ENCODE measurements around the gene NNT.
"Not testable (repeated sequence)": the region's sequence is repeated elsewhere in the genome, so short reads cannot be mapped to it uniquely, and the experiment has no call there.

Gene NNT

DNA sequence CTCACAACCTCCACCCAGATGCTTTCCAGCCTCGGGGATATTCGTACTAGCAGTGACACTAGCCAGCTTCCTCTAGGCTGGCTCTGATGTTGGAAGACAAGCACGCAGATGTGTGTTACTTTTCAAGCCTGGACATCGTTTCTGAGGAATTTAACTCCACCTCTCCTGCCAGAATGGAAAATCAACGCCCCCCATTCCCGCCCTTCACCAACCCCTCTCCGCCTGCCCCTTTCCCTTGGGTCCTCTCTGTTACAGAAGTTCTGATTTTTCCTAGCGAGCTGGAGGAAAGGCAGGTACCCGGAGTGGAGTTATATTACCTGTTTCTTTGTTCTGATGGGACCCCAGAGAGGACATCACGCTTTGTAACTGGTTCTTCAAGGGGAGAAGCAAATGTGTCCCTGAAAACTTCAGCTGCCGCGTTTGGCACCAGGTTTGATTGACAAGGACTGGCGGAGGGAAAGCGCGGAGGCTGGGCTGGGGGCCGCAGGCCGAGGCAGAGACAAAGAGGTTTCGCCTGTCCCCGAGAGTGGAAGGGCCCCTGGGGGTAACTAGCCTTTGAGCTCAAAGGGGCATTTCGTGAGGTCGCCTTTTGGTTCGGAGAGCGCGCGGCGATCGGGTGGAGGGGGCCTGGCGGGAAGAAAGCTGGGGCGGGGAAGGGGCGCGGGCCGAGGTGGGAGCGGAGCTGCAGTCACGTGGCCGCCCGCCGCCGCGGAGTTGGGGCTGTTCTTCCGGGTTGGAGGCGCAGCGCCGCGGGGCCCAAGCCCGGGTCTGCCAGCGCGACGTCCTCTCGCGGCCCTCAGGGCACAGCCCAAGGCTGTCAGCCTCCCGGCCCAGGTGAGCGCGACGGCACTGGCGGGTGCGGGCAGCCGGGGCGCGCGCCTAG, at the start of gene NNT:
TSS of gene NNT (plus strand) at position 720 of the 883 bp plus-strand sequence. CDS start 6,016 bp downstream, outside the sequence.
- DNase-seq (ENCODE audit: low read depth), result peak; percentile 64

DNA sequence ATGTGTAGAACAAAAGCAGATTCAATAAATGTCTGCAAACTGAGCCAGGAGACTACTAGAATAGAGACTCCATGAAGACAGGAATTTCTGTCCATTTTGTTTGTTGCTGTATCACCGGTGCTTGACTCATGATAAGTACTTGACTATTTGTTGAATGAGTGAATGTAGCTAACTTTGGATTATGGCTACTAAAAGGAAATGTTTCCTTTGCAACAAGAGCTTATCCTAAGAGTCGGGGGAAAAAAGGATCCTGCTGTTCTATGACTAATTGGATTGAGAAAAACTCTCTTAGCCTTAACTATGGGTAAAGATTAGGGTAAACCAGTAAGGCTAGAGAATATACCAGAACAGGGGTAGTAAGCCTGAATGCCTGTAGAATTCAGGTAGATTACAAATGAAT, 49.6 kb upstream of the NNT start:
- no peak for DNase-seq (ENCODE audit: low read depth)

DNA sequence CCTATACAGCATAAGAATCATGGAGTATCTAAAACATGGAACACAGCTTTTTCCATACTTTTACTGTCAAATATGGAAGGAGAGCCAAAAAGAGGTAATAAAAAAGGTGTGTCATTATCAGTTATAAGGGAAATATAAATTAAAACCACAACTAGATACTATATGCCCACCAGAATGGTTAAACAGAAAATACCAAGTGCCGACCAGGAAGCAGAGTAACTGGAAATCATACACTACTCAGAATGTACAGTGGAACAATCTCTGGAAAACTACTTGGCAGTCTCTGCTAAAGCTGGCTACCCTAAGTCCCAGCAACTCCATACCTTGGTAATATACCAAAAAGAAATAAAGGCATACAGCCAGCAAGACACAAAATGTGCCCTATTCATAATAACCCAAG, 48.5 kb upstream of the NNT start:
- no peak for DNase-seq (ENCODE audit: low read depth)

DNA sequence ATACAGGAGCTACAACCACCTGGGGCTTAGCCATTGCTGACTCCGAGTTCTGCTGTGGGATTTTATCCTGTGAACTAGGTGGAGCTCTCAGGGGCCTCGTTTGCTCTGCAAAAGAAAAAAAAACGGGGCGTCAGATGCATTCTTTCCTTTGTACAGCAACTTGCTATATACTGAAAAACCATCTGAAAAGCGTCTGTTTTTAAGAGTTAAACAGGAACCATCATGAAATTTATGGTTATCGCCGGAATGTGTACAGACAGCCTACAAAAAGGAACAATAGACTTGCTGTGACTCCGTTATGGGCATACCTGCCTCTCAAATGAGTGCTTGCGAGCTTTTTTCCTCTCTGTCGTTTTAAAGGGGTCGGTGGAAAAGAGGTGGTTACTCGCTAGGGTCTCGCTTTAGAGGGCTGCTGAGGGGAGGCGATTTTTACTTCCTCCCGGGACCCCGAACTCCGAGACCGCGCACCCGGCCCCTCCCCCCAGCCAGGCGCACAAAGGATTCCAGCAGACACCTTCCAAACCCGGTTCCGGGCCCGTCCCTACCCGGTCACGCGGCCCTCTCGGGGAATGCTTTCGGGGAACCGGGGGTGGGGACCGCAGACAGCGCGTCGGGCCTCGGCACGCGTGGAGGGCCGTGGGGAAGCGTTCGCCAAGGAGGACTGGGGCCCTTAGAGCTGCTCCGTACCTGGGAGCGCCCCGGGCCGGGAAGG, 46.9 kb upstream of the NNT start:
- peak; percentile 29 for DNase-seq (ENCODE audit: low read depth)

DNA sequence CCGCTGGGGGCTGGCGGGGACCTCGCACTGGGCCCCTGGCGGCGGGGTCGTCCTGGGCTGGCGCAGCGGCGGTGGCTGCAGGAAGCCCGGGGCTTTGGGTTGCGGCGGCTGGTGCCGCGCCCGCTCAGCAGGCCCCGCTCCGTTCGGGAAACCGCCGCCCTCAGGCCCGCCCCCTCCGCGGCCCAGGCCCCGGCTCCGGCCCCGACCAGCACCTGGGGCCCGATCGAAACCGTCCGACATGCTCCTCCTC, 46.4 kb upstream of the NNT start:
- not testable (repeated sequence) for DNase-seq (ENCODE audit: low read depth)

DNA sequence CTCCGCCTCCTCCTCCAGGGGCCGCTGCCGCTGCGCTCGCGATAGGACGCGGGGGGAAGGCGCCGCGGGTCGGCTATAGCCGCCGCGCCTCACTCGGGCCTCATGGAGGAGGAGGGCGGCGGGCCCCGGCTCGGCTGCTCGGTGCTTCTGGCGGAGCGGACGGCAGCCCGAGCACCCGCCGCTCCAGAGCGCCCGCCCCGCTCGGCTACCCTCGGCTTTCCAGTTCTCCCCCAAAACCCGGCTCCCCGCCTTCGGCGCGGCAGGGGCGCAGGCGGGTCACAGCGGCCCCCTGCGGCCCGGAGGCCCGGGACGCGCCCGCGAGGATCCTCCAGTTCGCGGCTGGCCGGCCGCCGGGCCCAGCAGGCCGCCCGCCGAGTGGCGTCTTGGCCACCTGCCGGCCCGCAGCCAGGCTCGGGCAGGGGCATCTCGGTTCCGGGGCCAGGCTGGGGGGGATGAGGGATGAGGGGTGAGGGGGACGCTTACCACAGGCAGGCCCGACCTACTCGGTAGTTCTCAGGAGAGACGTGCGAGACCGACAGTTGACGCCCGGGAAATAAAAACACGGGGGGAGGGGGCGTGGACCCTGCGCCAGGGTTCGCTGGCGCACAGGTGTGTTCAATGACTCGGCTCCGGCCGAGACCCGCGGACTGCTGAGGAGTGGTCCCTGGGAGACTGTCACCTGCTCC, 46.0 kb upstream of the NNT start, which contains the start of gene PAIP1:
TSS of gene PAIP1 (minus strand) at position 221 of the 686 bp plus-strand sequence. CDS start 231 bp downstream, outside the sequence.
- DNase-seq (ENCODE audit: low read depth), result peak; percentile 79

DNA sequence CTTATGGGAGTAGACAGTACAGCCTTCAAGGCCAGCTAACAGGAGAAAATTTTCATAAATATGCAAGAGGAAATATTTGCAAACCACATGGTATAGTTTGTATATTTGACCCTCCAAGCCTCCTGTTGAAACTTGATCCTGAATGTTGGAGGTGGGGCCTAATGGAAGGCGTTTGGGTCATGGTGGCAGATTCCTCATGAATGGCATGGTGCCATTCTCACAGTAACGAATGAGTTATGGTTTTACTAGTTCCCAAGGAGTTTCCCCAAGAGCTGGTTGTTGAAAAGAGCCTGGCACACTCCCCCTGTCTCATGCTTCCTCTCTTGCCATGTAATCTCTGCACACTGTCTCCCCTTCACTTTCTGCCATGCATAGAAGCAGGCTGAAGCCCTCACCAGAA, 42.9 kb upstream of the NNT start:
- DNase-seq (ENCODE audit: low read depth), result no peak

DNA sequence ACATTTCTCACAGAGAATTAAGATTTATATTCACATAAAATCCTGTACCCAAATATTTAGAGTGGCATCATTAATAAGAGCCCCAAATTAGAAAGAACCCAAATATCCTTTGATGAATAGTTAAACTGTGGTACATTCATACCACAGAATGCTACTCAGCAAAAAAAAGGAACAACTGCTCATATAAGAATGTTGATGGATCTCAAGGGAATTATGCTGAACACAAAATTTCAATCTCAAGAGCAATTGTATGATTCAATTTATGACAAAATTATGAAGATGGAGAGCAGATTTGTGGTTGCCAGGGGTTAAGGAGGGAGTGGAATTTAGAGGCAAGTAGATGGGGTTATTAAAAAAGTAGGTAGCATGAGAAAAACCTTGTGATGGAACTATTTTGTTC, 41.6 kb upstream of the NNT start:
- no peak for DNase-seq (ENCODE audit: low read depth)

DNA sequence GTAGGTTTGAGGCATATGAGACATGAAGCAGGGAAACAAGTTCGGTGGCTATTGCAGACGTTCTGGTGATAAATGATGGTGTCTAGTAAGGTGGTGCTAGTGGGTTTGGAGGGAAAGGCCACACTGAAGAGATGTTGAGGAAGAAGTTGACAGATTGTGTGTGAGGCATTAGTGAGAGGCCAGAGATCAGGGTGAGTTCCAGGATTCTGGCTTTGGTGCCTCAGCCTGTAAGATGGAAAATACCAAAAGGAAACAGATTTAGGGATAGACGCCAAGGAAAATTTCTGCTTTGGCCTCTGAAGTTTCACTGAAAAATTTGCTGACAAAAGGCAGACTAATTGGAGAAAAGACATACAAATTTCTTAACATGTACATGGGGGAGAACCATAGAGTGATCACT, 39.7 kb upstream of the NNT start:
- no peak for DNase-seq (ENCODE audit: low read depth)

DNA sequence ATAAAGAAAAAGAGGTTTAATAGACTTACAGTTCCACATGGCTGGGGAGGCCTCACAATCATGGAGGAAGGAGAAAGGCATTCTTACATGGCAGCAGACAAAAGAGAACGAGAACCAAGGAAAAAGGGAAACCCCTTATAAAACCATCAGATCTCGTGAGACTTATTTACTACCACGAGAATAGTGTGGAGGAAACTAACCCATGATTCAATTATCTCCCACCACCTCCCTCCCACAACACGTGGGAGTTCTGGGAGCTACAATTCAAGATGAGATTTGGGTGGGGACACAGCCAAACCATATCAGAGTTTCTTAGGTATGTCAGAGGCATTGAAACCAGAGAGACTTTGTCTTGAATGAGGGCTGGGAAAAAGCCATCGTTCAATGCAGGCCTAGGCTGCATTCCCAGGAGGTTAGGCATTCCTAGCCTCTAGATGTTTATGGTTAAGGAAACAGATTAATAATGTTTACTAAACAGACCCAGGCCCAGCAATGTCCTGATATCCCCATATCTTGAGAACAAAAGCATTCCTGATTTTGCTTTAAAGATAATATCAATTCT, 38.6 kb upstream of the NNT start:
- DNase-seq (ENCODE audit: low read depth), result no peak

DNA sequence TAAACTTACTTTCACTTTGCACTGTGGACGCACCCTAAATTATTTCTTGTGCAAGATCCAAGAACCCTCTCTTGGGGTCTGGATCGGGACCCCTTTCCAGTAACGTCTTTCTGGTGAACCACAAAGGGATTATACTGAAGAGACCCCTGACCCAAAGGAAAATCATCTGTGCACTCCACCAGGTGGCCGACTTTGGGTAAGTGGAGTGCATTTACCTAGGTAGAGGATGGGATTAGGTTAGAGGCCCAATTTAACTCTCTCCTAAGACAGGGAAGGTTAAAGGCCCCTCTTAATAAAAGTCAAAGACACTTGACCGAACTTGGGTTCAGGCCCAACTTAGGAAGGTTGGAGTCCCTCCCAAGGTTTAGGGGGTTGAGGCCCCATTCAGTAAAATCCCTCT, 37.9 kb upstream of the NNT start:
- no peak for DNase-seq (ENCODE audit: low read depth)

DNA sequence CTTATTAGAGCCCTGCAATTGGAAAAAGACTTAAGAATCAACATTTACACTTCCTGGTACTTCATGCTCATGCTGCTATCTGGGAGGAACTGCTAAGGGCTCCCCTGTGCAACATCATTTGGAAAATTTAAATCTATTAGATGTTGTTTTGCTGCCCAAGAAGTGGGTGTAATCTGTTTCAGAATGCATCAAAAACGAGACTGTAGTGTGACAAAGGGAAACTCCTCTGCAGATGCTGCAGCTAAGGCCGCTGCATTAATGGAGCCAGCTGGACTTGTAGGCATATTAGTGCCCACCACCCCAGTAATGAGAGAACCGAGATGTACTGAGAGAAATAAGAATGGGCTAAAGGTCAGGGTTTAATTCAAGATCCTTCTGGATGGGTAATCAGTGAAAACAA, 35.0 kb upstream of the NNT start:
- no peak for DNase-seq (ENCODE audit: low read depth)

DNA sequence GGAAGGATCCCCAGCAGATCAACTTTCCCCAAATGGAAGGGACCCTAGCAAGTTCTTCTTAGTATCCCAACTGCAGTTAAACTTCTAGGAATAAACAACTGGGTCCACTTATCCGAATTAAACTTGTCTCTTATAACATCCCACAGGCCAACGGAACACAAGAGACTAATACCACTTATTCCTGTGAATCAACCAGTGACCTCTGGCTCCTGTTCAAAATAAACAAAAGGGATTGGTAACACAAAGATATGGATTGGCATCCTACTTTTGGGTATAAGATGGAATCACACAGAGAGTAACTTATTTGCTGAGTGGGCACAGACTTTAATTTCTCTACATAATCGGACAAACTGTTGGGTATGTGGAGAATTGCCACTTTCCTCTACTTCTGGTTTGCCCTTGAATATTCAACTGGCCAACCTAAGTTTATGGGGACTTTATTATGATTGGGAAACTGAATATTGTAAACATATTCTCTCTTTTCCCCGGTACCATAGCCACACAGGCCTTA, 33.7 kb upstream of the NNT start:
- no peak for DNase-seq (ENCODE audit: low read depth)

DNA sequence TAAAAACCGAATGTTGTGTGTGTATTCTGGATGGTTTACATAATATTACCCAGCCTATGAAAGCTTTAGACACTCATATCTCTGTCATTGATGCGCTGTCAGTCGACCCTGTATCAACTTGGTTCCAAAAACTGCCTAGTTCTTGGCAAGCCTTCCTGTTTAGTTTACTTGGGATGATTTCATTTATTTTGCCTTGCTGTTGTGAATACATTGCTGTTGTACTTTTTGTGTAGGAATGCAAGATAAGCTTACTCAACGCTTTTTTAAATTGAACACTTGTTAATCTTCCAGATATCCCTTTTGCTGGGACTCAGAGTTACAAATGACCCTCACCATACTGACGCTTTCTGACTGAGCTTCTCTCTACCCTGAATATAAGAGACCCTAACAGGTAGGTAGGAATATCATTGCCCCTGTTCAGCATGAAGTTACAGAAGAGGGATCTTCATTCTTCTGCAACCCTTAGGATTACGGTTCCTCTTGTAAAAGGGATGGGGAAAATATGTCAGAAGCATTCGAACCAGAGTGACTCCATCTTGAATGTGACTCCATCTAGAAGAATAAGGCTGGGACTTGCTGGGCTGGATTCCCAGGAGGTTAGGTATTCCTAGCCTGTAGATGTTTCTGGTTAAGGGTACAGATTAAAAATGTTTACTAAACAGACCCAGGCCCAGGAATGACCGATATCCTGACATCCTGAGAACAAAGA, 32.4 kb upstream of the NNT start:
- DNase-seq (ENCODE audit: low read depth), result no peak

DNA sequence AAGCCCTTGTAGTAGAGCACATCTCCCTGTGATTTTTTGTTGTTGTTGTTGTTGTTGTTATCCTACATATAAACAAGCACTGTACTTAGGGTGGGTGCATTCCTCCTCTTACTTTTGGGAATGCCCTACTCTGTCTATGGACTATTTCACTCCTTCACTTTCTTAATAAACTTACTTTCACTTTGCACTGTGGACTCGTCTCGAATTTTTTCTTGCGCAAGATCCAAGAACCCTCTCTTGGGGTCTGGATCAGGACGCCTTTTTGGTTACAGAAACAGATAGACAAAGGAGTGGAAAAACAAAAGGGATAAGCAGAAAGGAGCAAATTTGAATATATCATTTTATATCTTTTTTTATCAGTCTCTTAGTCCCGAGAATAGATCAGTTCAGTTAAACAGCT, 31.7 kb upstream of the NNT start:
- DNase-seq (ENCODE audit: low read depth), result no peak

DNA sequence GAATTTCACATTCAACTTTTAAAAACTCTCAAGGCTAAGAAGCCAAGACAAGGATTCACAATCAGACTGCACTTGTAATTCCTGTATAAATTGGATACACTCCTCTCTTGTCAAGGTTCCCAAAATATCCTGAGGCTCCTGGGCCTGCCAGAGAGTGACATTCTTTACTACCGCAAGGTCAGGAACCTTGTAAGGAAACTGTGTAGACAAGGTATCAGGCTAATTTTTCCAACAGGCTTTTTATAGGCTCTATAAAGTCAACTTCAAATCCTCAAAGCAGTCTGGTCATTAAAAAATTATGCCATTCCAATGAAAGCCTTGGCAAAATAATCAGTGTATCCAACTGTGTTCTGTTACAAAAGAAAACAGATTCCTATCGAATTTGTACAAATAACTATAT, 30.6 kb upstream of the NNT start:
- DNase-seq (ENCODE audit: low read depth), result no peak

DNA sequence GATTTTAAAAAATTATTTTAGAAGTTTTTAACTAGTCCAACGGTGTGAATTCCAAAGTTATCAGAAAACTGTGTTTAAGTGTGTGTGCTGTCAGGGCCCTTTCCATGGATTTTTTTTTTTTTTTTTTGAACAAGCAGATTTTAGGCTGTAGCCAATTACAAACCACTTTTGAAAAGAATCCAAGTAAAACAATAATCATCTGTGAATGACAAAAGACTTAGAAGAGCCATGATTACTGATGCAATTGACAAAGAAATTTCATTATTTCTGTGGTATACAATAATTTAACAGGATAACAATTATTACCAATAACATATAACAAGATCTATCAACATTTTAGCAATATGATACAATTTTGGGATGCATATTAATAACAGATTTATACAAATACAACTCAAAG, 29.9 kb upstream of the NNT start:
- DNase-seq (ENCODE audit: low read depth), result no peak

DNA sequence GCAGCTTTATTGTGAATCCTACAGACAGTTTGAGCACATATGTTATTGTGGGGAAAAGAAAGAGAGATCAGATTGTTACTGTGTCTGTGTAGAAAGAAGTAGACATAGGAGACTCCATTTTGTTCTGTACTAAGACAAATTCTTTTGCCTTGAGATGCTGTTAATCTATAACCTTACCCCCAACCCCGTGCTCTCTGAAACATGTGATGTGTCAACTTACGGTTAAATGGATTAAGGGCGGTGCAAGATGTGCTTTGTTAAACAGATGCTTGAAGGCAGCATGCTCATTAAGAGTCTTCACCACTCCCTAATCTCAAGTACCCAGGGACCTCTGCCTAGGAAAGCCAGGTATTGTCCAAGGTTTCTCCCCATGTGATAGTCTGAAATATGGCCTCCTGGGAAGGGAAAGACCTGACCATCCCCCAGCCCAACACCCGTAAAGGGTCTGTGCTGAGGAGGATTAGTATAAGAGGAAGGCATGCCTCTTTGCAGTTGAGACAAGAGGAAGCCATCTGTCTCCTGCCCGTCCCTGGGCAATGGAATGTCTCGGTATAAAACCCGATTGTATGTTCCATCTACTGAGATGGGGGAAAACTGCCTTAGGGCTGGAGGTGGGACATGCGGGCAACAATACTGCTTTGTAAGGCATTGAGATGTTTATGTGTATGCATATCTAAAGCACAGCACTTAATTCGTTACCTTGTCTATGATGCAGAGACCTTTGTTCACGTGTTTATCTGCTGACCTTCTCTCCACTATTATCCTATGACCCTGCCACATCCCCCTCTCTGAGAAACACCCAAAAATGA, 22.4 kb upstream of the NNT start:
- not testable (repeated sequence) for DNase-seq (ENCODE audit: low read depth)

DNA sequence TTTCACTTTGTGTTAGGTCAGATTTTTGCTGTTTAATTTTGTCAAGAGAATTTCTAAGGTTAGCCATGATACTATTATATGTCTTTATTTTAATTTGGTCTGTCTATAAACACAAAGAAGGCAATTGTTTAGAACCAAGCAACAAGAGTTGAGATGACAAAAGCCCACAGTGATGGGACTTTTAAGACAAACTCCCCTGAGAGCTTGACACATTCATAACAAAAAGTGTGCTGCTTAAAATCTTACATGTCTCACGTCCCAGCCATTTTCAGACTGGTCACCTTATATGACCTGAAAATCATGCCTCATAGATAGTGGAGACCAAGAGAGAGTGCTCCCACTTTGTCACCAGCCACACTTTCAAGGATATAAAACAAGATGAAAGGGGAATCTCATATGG, 21.6 kb upstream of the NNT start:
- DNase-seq (ENCODE audit: low read depth), result no peak

DNA sequence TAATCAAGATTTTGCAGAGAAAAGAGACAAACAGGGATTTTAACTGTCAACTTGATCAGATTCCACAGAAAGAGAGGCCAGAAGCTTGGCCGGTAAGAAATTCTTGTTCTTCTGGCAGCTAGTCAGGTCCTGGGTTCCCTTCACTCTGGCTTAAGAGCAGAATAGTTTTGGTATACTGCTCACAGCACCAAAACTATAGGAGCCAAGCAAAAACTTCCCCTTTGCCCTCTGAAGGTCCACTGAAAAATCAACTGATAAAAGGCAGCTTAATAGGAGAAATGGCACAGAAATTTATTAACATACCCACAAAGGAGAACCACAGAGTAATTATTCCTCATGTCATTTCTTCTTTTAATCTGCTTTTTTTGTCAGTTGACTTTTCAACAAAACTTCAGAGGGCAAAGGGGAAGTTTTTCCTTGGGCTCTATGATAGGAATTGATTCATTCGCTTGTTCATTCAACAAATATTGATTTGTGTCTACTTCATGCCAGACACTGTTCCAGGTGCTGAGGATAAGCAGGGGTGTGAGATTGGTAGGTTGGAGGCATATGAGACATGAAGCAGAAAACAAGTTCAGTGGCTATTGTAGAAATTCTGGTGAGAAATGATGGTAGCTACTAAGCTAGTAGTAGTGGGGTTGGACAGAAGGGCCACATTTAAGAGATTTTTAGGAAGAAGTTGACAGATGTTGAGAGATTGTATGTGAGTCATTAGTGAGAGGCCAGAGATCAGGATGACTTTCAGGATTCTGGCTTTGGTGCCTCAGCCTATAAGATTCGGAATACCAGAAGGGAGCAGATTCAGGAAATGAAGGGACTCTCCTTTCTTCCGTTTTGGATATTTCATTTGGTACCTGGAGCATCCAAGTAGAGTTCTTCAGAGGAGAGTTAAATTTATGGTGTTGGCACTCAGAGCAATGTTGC, 20.6 kb upstream of the NNT start:
- DNase-seq (ENCODE audit: low read depth), result no peak
